T-helper 1 cell treated with Interleukin-12 subunit alpha and Interleukin-12 subunit beta and Interleukin-4 antibody, amounts not matched to agents 30 ng/mL and 1 ng/mL, for 36 hours (primary cell): ENCODE measurements around the gene CD4. TPM values are rescaled to one million over a fixed set of nuclear protein-coding genes. Genes with fewer than 3 reads are reported as not detected.

ENCODE experiments used
- intact Hi-C: fragments of 100-400 bp; cut with micrococcal nuclease; formaldehyde crosslinking; loops from one replicate; pipeline ENCODE4 v1.15.1; 2024
- total RNA-seq: library from RNA; stranded (reverse); gene quantifications from 2 replicates; pipeline ENCODE4 v1.2.3, GENCODE V29; 2022

CD4 gene
- total RNA-seq, 1 donor from 2014 or later = 274 TPM

GRCh38 chr12:6840761-6841515 is 51.6 kb downstream of the CD4 start, which contains the start of gene GNB3:
Gene GNB3 (plus strand): TSS chr12:6840925. CDS start chr12:6841288, 363 bp downstream.
- intact Hi-C loops = no loop called here

DNA sequence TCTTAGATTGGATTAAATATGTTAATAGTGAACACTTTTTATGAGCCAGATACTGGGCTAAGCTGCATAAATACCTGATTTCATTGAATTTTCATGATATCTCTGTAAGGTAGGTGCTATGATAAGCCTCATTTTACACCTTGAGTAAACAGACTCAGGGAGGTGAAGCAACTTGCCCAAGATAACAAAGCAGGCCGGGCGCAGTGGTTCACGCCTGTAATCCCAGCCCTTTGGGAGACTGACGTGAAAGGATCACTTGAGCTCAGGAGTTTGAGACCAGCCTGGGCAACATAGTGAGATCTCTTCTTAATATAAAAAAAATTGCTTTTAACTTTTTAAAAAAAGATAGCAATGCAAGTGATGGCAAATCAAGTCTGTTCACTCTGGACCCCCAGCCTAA is 52.7 kb downstream of the CD4 start:
- intact Hi-C loops = no loop called here

GRCh38 chr12:6843118-6843902 is 54.0 kb downstream of the CD4 start:
- intact Hi-C loops = no loop called here

DNA sequence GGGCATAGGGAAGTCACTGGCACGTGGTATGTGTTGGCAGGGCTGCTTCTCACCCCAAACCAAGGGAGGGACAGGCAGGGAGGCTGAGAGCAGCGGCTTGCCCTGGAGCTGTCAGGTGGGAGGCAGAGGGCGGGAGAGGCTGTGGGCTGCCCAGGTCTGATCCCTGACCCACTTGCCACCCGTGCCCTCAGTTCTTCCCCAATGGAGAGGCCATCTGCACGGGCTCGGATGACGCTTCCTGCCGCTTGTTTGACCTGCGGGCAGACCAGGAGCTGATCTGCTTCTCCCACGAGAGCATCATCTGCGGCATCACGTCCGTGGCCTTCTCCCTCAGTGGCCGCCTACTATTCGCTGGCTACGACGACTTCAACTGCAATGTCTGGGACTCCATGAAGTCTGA is 56.1 kb downstream of the CD4 start:
- intact Hi-C loops = no loop called here

- intact Hi-C loops = no loop called here
Measured at GRCh38 chr12:6846316-6846869, 57.1 kb downstream of the CD4 start.

DNA sequence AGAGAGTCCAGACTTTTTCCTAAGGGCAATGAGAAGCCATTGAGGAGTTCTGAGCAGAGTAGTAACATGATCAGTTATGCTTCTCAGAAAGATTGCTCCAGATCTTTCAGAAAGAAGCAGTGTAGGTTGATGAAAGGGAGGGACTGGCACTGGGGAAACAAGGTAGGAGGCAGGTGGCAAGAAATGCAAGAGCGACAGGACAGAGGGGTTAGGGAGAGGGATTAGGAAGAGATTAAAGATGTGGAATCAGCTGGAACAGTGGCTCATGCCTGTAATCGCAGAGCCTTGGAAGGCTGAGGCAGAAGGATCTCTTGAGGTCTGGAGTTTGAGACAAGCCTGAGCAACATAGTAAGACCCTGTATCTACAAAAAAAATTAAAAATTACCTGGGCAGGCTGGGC is 58.3 kb downstream of the CD4 start:
- intact Hi-C loops = no loop called here

DNA sequence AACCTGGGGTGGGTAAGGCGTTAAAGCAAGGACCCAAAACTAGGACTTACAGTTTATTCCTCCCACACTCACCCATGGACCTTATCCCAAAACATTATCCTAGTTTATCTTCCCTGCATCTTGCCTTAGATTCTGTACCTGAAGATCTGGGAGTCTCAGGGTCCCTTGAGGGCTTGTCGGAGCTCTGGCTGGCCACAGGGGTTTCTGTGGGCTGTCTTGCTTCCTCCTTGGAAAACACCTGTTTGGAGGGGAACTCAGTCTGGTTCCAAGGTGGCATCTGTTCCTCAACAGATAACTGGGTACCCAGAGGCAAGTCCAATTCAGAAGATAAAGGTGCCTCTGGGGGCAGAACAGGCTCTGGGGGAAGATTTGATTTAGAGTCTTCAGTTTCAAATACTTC is 60.1 kb downstream of the CD4 start:
- intact Hi-C loops = no loop called here

GRCh38 chr12:6849976-6850560 is 60.7 kb downstream of the CD4 start:
- intact Hi-C loops = loop anchor here (5.0 kb wide), 3 partner anchors 282 to 1087 kb away; partner anchors contain the start of genes CLSTN3 and SLC2A3

GRCh38 chr12:6850796-6851152 is 61.4 kb downstream of the CD4 start:
- intact Hi-C loops = loop anchor here (1.0 to 5.0 kb wide), 10 partner anchors 15 to 1087 kb away; partner anchors contain the start of genes C12orf57, CHD4, CLSTN3 and LPCAT3

GRCh38 chr12:6851153-6851920 is 62.0 kb downstream of the CD4 start, which contains the start of gene CDCA3:
Gene CDCA3 (minus strand): TSS chr12:6851286. CDS start chr12:6850952, 334 bp downstream.
- intact Hi-C loops = loop anchor here (1.0 to 5.0 kb wide), 10 partner anchors 16 to 1086 kb away; partner anchors contain the start of genes C12orf57, CHD4, CLSTN3 and LPCAT3

GRCh38 chr12:6851921-6852650 is 62.8 kb downstream of the CD4 start, which contains the start of gene USP5:
Gene USP5 (plus strand): TSS chr12:6852150. CDS start chr12:6852180, 30 bp downstream.
- intact Hi-C loops = loop anchor here (1.0 to 5.0 kb wide), 24 partner anchors 15 to 1085 kb away; partner anchors contain the start of genes C12orf57, CD4, CHD4 and CLSTN3

DNA sequence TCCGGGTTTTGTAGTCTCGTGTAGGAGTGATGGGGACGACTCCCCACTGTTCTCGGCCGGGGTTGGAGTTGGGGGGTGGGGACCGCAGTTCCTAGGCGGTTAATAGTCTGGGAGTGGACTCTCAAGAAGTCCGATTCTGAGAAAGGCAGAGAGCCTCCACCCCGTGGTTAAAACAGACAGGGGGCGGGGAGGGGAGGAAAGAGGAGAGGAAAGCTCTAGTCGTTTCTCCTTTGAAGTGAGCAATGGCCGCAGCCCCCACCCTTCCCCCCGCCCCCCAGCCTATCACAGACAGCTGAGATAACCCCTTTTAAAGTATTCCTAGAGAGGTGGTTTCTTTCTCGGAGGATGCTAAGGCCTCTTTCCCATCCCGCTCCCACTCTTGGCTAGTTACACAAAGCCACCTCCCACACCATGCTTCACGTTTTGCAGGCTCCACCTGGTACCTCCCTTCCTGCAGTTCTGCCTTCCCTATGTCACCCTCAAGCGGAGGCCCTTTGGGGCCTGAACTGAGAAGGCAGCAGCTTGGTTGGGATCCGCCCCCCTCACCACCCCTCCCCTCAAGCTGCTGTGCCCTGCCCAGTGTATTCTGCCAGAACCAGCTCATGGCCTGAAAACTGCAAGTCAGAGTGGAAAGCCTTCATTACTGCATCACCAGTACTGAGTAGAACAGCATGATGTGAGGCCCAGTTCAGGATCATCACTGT is 63.5 kb downstream of the CD4 start:
- intact Hi-C loops = loop anchor here (1.0 to 5.0 kb wide), 17 partner anchors 14 to 1084 kb away; partner anchors contain the start of genes CD4, CLSTN3, COPS7A and EMG1

DNA sequence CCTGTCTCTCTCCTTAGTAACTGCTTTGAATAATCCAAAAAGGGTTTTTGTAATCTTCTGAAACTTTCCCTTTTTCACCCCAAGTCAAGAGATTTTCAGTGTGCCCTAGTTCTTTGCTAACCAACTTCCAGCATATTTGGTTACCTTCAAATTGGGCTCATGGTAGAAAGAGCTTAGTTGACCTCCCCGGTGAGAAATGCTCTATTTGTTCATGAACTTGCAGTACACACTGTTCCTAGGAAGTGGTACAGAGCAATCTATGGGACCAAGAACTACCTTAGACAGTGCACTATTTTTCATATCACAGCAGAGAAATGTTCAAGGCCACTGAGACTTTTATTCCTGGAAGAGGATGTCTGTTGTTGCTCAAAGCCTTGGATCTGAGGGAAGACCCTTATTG is 64.3 kb downstream of the CD4 start:
- intact Hi-C loops = loop anchor here (5.0 kb wide), 3 partner anchors 279 to 1084 kb away; partner anchors contain the start of genes CLSTN3 and SLC2A3

GRCh38 chr12:6854036-6854435 is 64.7 kb downstream of the CD4 start:
- intact Hi-C loops = loop anchor here (5.0 kb wide), 3 partner anchors 278 to 1083 kb away; partner anchors contain the start of genes CLSTN3 and SLC2A3

DNA sequence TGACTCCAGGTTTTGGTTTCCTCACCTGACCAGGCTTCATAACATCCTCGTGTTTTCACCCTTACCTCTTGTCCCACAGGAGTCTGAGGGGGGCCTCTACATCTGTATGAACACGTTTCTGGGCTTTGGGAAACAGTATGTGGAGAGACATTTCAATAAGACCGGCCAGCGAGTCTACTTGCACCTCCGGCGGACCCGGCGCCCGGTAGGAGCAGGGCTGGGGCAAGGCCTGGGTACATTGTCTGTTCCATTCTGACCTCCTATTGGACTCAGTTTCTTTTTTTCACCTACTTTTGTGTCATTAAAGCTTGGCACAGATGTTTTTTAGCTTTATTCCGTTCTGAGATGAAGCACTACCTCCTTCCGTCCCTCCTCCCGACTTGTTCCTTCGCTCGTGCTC is 66.0 kb downstream of the CD4 start:
- intact Hi-C loops = no loop called here

- intact Hi-C loops = no loop called here
Measured at GRCh38 chr12:6858799-6859198, 69.5 kb downstream of the CD4 start.

- intact Hi-C loops = no loop called here
Measured at GRCh38 chr12:6860116-6860515, 70.8 kb downstream of the CD4 start.

GRCh38 chr12:6860942-6861341 is 71.6 kb downstream of the CD4 start:
- intact Hi-C loops = no loop called here

- intact Hi-C loops = no loop called here
Measured at GRCh38 chr12:6861391-6861790, 72.1 kb downstream of the CD4 start.
